ENCODE results near the gene LUZP2. TPM values are rescaled to one million over a fixed set of nuclear protein-coding genes. Genes with fewer than 3 reads are reported as not detected.

The LUZP2 gene
- total and polyA plus RNA-seq, 2 of the 8 experiments (the other 6 are each of a cell fraction or from before 2014, with no cell fraction given) = 0.79 to 1.5 TPM

DNA sequence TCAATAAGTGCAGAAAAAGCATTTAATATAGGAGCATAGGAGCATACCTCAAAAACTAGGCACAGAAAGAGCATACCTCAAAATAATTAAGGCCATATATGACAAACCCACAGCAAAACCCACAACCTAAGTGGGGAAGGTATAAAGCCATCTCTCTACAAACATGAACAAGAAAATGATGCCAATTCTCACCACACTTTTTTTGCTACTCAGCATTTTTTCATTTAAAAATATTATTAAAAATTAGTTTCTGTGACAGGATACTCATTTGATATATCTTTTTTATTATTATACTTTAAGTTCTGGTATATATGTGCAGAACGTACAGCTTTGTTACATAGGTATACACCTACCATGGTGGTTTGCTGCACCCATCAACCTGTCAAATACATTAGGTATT, 352.0 kb downstream of the LUZP2 start (continued):
- TF ChIP-seq, protein P1, sequence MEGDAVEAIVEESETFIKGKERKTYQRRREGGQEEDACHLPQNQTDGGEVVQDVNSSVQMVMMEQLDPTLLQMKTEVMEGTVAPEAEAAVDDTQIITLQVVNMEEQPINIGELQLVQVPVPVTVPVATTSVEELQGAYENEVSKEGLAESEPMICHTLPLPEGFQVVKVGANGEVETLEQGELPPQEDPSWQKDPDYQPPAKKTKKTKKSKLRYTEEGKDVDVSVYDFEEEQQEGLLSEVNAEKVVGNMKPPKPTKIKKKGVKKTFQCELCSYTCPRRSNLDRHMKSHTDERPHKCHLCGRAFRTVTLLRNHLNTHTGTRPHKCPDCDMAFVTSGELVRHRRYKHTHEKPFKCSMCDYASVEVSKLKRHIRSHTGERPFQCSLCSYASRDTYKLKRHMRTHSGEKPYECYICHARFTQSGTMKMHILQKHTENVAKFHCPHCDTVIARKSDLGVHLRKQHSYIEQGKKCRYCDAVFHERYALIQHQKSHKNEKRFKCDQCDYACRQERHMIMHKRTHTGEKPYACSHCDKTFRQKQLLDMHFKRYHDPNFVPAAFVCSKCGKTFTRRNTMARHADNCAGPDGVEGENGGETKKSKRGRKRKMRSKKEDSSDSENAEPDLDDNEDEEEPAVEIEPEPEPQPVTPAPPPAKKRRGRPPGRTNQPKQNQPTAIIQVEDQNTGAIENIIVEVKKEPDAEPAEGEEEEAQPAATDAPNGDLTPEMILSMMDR (IDR thresholded peaks at IDR 0.05; ENCODE audit: control extremely low read depth in 1 of 3, insufficient read depth in 1 of 3, low read depth in 1 of 3, low read length in 3 of 3) = no peak
- TF ChIP-seq SRF (IDR thresholded peaks at IDR 0.05; ENCODE audit: low read depth, low read length) (no peak), CBX8 (IDR thresholded peaks at IDR 0.05; ENCODE audit: borderline replicate concordance, low read depth, low read length) (no peak), CBX5 (IDR thresholded peaks at IDR 0.05; ENCODE audit: low read depth, low read length) (no peak), NANOG (IDR thresholded peaks at IDR 0.05; ENCODE audit: insufficient read depth, low read depth, low read length, poor library complexity, severe bottlenecking) (no peak), ASH2L (IDR thresholded peaks at IDR 0.05; ENCODE audit: low read length) (no peak), RFX5 (IDR thresholded peaks at IDR 0.05; ENCODE audit: borderline replicate concordance, low read depth, low read length) (no peak)
- TF ChIP-seq, protein P2, sequence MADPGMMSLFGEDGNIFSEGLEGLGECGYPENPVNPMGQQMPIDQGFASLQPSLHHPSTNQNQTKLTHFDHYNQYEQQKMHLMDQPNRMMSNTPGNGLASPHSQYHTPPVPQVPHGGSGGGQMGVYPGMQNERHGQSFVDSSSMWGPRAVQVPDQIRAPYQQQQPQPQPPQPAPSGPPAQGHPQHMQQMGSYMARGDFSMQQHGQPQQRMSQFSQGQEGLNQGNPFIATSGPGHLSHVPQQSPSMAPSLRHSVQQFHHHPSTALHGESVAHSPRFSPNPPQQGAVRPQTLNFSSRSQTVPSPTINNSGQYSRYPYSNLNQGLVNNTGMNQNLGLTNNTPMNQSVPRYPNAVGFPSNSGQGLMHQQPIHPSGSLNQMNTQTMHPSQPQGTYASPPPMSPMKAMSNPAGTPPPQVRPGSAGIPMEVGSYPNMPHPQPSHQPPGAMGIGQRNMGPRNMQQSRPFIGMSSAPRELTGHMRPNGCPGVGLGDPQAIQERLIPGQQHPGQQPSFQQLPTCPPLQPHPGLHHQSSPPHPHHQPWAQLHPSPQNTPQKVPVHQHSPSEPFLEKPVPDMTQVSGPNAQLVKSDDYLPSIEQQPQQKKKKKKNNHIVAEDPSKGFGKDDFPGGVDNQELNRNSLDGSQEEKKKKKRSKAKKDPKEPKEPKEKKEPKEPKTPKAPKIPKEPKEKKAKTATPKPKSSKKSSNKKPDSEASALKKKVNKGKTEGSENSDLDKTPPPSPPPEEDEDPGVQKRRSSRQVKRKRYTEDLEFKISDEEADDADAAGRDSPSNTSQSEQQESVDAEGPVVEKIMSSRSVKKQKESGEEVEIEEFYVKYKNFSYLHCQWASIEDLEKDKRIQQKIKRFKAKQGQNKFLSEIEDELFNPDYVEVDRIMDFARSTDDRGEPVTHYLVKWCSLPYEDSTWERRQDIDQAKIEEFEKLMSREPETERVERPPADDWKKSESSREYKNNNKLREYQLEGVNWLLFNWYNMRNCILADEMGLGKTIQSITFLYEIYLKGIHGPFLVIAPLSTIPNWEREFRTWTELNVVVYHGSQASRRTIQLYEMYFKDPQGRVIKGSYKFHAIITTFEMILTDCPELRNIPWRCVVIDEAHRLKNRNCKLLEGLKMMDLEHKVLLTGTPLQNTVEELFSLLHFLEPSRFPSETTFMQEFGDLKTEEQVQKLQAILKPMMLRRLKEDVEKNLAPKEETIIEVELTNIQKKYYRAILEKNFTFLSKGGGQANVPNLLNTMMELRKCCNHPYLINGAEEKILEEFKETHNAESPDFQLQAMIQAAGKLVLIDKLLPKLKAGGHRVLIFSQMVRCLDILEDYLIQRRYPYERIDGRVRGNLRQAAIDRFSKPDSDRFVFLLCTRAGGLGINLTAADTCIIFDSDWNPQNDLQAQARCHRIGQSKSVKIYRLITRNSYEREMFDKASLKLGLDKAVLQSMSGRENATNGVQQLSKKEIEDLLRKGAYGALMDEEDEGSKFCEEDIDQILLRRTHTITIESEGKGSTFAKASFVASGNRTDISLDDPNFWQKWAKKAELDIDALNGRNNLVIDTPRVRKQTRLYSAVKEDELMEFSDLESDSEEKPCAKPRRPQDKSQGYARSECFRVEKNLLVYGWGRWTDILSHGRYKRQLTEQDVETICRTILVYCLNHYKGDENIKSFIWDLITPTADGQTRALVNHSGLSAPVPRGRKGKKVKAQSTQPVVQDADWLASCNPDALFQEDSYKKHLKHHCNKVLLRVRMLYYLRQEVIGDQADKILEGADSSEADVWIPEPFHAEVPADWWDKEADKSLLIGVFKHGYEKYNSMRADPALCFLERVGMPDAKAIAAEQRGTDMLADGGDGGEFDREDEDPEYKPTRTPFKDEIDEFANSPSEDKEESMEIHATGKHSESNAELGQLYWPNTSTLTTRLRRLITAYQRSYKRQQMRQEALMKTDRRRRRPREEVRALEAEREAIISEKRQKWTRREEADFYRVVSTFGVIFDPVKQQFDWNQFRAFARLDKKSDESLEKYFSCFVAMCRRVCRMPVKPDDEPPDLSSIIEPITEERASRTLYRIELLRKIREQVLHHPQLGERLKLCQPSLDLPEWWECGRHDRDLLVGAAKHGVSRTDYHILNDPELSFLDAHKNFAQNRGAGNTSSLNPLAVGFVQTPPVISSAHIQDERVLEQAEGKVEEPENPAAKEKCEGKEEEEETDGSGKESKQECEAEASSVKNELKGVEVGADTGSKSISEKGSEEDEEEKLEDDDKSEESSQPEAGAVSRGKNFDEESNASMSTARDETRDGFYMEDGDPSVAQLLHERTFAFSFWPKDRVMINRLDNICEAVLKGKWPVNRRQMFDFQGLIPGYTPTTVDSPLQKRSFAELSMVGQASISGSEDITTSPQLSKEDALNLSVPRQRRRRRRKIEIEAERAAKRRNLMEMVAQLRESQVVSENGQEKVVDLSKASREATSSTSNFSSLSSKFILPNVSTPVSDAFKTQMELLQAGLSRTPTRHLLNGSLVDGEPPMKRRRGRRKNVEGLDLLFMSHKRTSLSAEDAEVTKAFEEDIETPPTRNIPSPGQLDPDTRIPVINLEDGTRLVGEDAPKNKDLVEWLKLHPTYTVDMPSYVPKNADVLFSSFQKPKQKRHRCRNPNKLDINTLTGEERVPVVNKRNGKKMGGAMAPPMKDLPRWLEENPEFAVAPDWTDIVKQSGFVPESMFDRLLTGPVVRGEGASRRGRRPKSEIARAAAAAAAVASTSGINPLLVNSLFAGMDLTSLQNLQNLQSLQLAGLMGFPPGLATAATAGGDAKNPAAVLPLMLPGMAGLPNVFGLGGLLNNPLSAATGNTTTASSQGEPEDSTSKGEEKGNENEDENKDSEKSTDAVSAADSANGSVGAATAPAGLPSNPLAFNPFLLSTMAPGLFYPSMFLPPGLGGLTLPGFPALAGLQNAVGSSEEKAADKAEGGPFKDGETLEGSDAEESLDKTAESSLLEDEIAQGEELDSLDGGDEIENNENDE (IDR thresholded peaks at IDR 0.05; ENCODE audit: insufficient replicate concordance, low read length) = no peak

All from H1 (cell line).